ENCODE data around the gene FUOM.

Gene FUOM

GRCh38 chr10:133335246-133336117 is 22.3 kb downstream of the FUOM start:
- peak overlapping the region; percentile 37 for H3K4me3 ChIP-seq (ENCODE audit: low read length)
- no peak for TF ChIP-seq CTCF (conservative IDR thresholded peaks at IDR 0.05; ENCODE audit: low read length)
- DNase-seq (ENCODE audit: low read depth): peak; percentile 46

GRCh38 chr10:133334503-133335245 is 23.1 kb downstream of the FUOM start:
- TF ChIP-seq CTCF (conservative IDR thresholded peaks at IDR 0.05; ENCODE audit: low read length): no peak
- DNase-seq (ENCODE audit: low read depth): no peak
- H3K4me3 ChIP-seq (ENCODE audit: low read length): no peak overlapping the region; the same call in none of the 2 replicates

GRCh38 chr10:133332936-133333699 is 24.7 kb downstream of the FUOM start:
- TF ChIP-seq CTCF (conservative IDR thresholded peaks at IDR 0.05; ENCODE audit: low read length): no peak
- H3K4me3 ChIP-seq (ENCODE audit: low read length): no peak overlapping the region
- no peak for DNase-seq (ENCODE audit: low read depth)

DNA sequence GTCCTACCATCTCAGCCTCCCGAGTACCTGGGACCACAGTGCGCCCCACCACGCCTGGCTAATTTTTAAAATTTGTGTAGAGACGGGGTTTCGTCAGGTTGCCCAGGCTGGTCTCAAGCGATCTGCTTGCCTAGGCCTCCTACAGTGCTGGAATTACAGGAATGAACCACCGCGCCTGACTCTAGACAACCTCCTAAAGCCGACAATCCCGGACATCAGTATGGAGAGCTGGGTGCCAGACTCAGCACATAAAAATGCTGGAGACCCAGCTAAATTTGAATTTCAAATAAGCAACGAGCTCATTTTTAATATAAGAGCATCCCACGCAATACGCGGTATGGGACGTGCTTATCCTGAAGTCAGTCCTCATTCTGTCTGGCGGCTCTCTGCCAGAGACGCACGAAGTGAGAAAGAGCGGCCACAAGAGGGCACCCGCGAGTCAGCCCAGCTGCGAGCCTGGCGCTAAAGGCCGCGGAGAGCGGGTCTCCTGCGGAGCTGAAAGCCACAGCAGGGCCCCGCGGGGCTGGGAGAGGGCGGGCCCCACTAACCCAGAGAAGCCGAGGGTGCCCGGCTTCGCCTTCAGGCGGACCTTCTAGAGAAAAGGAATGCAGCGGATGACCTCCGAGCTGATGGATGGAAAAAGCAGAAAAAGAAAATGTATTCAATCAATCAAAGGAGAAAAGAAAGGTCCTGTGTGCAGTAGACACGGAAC is 28.2 kb downstream of the FUOM start:
- H3K4me3 ChIP-seq (ENCODE audit: low read length): peak overlapping the region; percentile 41
- peak; percentile 74 for DNase-seq (ENCODE audit: low read depth)

DNA sequence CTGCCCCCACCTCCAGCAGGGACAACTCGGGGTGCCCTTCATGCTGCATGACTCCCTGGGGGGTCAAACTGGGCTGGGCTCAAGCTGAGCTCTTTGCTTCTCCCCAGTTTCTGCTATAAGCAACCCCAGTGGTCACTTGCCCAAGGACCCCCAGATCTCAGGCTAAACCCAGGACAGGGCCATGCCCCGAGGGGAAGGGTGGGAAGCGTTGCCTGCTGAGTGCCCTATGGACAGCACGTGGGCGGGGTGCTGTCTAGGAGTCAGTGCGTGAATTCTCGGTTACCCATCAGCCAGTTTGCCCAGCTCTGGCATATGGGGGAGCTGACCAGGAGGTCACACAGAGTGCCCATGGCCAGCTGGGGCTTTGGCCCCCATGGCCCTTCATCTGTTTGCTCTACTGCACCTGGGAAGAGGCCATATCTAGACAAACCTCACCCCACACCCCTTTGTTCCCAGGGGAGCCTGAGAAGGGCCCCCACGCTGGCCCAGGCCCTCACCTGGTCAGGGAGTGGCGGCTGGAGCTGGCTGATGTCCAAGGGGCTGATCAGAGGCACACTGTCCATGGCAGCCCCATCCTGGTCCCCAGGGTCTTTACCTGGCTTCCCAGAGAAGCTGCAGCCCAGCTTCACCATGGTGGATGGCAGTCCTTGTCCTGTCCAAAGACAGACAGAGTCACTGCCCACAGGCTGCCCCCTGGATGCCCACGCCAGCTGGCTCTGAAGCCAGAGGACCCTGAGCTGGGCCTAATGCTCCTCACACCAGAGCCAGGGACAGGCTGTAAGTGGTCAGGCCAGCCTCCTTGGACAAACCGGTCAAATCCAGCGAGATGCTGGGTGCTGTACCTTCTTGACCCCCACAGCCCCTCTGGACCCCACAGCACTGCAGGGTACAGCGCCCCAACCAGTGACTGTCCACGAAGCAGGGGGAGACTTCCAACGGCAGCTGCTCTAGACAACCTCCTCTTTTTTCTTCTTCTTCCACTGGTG is 29.2 kb downstream of the FUOM start:
- no peak for DNase-seq (ENCODE audit: low read depth)
- no peak for TF ChIP-seq CTCF (conservative IDR thresholded peaks at IDR 0.05; ENCODE audit: low read length)
- no peak overlapping the region for H3K4me3 ChIP-seq (ENCODE audit: low read length)

More for the DNA sequence above, 28.2 kb downstream of the FUOM start:
- peak; percentile 82 for TF ChIP-seq CTCF (conservative IDR thresholded peaks at IDR 0.05; ENCODE audit: low read length)
